Measurements from ENCODE around the gene PPFIBP1. TPM values are rescaled to one million over a fixed set of nuclear protein-coding genes. Genes with fewer than 3 reads are reported as not detected.

Gene PPFIBP1
- total and polyA plus RNA-seq, 9 of the 15 experiments (the other 6 are each of a cell fraction or from before 2014, with no cell fraction given): 0.46 to 3.5 (median 1.8) TPM

DNA sequence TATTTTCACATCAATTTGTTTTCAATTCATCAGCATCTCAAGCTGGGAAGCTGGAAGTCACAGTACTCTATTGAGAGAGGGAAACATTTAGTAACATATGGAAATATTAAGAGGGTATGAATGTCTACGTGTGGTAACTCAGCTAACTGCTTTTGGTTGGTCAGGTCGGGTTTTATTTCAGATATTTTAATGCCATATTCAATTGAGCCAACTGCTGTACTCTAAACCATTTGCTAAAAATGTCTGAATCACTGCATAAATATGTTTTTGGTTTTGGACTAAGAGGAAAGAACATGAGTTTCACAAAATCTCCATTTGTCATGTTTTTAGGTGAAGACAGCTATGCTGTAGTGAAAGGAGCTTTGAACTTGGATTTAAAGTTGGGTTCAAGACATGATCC lies 18.9 kb upstream of the PPFIBP1 start:
- no peak for FAIRE-seq
- intact Hi-C loops (cut with micrococcal nuclease): no loop called here
- no peak overlapping the region for H3K4me3 ChIP-seq

More for the DNA sequence above, 18.9 kb upstream of the PPFIBP1 start:
- no peak overlapping the region for H3K9ac ChIP-seq (ENCODE audit: insufficient read depth in 1 of 2, low read depth in 2 of 2, low read length in 2 of 2)
- no peaks in the 10 kb centered on the region for H3K79me2 ChIP-seq (ENCODE audit: control insufficient read depth, insufficient read depth, low read length)
- no peaks in the 10 kb centered on the region for H3K9me1 ChIP-seq (ENCODE audit: control insufficient read depth, insufficient read depth, low read length)
- H4K20me1 ChIP-seq (replicated peaks; ENCODE audit: control insufficient read depth, insufficient read depth, low read length): no peaks in the 10 kb centered on the region
- H3K27me3 ChIP-seq (ENCODE audit: control insufficient read depth in 2 of 2, insufficient read depth in 2 of 2, low read length in 2 of 2): peaks cover 0 to 2% of the 10 kb centered on the region in 2 experiments; a peak in 1 of 5 replicates
- ATAC-seq (no peak), DNase-seq (ENCODE audit: extremely low read depth in 1 of 4, low spot score in 3 of 4) (no peak)
- CTCF ChIA-PET (ENCODE audit: low intra/inter-chr PET ratio): no interaction called here
- no peak overlapping the region for H3K27ac ChIP-seq (ENCODE audit: extremely low read depth, low read depth, low read length)
- 2% methylated on average over 2 of the region's 2 CpGs for WGBS (ENCODE audit: insufficient coverage, low coverage, missing lambda C conversion rate)
- no peaks in the 10 kb centered on the region for H3K4me1 ChIP-seq (replicated peaks in 1 of 2; ENCODE audit: control insufficient read depth in 2 of 2, insufficient read depth in 2 of 2, low read length in 2 of 2)
- no peak overlapping the region for H2AFZ ChIP-seq (ENCODE audit: low read depth, low read length)
- no peaks in the 10 kb centered on the region for H3K36me3 ChIP-seq (ENCODE audit: control insufficient read depth, insufficient read depth, low read length)
- no peaks in the 10 kb centered on the region for H3K9me3 ChIP-seq (replicated peaks; ENCODE audit: control insufficient read depth, insufficient read depth, low read depth, low read length)
- POLR2A ChIA-PET: no interaction called here
- BruUV-seq (replicated peaks): no TSS peak
- in situ Hi-C loops (cut with MboI): no loop called here
- H3K4me2 ChIP-seq (ENCODE audit: insufficient read depth, low read length): no peak overlapping the region
- TF ChIP-seq ZNF75A (CRISPR knock-in tag; IDR thresholded peaks at IDR 0.05) (no peak), GATA2 (CRISPR knock-in tag; IDR thresholded peaks at IDR 0.05) (no peak), ZNF263 (CRISPR knock-in tag; IDR thresholded peaks at IDR 0.05; ENCODE audit: borderline replicate concordance) (no peak), PTTG1 (tag; IDR thresholded peaks at IDR 0.05; ENCODE audit: low read depth) (no peak), MEIS2 (IDR thresholded peaks at IDR 0.05; ENCODE audit: partially characterized antibody) (no peak), HCFC1 (IDR thresholded peaks at IDR 0.05; ENCODE audit: low read depth, low read length) (no peak), MYBL2 (IDR thresholded peaks at IDR 0.05; ENCODE audit: low read depth) (no peak), MYBL2 (CRISPR knock-in tag; IDR thresholded peaks at IDR 0.05; ENCODE audit: borderline replicate concordance) (no peak), ZKSCAN8 (CRISPR knock-in tag; IDR thresholded peaks at IDR 0.05) (no peak), TRIM24 (IDR thresholded peaks at IDR 0.05) (no peak), NBN (IDR thresholded peaks at IDR 0.05; ENCODE audit: low read depth) (no peak)
- TF ChIP-seq, protein P1, sequence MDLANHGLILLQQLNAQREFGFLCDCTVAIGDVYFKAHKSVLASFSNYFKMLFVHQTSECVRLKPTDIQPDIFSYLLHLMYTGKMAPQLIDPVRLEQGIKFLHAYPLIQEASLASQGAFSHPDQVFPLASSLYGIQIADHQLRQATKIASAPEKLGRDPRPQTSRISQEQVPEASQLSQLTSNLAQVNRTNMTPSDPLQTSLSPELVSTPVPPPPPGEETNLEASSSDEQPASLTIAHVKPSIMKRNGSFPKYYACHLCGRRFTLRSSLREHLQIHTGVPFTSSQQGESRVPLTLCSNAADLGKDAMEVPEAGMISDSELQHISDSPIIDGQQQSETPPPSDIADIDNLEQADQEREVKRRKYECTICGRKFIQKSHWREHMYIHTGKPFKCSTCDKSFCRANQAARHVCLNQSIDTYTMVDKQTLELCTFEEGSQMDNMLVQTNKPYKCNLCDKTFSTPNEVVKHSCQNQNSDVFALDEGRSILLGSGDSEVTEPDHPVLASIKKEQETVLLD (IDR thresholded peaks at IDR 0.05): no peak
- TF ChIP-seq, protein P2, sequence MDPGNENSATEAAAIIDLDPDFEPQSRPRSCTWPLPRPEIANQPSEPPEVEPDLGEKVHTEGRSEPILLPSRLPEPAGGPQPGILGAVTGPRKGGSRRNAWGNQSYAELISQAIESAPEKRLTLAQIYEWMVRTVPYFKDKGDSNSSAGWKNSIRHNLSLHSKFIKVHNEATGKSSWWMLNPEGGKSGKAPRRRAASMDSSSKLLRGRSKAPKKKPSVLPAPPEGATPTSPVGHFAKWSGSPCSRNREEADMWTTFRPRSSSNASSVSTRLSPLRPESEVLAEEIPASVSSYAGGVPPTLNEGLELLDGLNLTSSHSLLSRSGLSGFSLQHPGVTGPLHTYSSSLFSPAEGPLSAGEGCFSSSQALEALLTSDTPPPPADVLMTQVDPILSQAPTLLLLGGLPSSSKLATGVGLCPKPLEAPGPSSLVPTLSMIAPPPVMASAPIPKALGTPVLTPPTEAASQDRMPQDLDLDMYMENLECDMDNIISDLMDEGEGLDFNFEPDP (CRISPR knock-in tag; IDR thresholded peaks at IDR 0.05): no peak
- TF ChIP-seq, protein P3, sequence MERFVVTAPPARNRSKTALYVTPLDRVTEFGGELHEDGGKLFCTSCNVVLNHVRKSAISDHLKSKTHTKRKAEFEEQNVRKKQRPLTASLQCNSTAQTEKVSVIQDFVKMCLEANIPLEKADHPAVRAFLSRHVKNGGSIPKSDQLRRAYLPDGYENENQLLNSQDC (CRISPR knock-in tag; IDR thresholded peaks at IDR 0.05): no peak

All from K562 (cell line).